GM19240 (cell line): ENCODE measurements around the gene SPACDR.
"Not testable (repeated sequence)": the region's sequence is repeated elsewhere in the genome, so short reads cannot be mapped to it uniquely, and the experiment has no call there.

Experiments
- DNase-seq: peaks from one replicate; pipeline ENCODE4 v3.0.0; 2011; ENCODE audit warnings: low spot score; ENCODE audit not compliant: insufficient read length

Gene SPACDR, protein sequence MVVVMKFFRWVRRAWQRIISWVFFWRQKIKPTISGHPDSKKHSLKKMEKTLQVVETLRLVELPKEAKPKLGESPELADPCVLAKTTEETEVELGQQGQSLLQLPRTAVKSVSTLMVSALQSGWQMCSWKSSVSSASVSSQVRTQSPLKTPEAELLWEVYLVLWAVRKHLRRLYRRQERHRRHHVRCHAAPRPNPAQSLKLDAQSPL

DNA sequence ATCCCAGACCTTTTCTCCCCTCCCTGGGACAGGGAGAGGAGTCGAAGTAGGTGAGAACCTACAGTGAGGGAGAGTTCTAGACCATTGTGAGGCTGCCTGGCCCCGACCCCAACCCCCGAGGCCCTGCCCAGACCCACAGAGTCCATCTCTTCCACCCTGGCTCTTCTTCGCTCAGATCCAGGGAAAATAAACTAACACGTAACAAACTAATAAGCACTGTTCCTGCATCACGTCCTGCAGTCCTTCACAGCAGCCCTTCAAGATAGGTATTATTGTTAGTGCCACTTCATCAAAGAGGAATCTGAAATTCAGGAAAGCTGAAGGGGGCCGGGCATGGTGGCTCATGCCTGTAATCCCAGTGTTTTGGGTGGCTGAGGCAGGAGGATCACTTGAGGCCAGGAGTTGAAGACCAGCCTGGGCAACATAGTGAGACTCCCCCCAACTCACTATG is at the start of gene SPACDR:
SPACDR (minus strand) TSS at position 51 of the 451 bp plus-strand sequence. CDS start 235 bp downstream, outside the sequence.
- no peak for DNase-seq

DNA sequence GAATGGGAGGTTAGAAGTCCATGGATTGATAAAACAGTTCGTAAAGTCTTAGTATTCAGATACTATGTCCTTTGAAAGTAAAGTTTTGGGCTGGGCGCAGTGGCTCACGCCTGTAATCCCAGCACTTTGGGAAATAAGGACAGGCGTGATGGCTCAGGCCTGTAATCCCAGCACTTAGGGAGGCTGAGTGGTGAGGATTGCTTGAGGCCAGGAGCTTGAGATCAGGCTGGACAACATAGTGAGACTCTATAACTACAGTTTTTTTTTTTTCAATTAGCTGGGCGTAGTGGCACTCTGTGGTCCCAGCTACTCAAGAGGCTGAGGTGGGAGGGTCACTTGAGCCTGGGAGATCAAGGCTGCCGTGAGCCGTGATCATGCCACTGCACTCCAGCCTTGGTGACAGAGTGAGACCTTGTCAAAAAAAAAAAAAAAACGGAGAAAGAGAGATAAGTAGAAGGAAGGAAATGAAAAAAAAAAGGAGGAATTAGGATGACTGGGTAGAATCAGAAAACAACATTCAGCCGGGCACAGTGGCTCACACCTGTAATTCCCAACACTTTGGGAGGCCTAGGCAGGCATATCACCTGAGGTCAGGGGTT is 49.3 kb upstream of the SPACDR start:
- no peak for DNase-seq

DNA sequence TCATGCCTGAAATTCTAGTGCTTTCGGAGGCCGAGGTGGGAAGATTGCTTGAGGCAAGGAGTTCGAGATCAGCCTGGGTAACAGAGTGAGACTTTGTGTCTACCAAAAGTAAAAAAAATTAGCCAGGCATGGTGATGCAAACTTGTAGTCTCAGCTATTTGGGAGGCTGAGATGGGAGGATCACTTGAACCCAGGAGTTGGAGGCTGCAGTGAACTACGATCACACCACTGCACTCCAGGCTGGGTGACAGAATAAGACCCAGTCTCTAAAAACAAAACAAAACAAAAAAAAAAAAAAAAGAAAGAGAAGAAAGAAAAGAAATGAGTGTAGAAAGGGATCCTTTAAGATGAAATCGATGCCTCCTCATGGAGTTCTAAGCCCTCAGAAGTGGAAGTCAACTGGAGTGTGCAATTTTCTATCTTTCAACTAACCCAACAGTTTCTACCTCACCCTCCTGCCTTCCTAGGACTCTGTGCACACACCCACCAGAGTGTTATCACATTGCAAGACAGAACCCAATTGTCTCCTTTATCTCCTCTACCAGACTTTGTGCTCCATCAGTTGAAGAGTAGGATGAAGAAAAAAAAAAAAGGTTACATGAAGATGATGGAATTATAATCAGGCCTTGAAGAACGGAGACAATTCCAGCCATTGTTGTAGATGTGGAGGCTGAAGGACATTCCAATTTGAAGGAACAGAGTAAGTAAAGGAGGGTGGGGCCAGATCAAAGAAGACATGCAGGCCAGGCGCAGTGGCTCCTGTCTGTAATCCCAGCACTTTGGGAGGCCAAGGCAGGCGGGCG is 46.6 kb upstream of the SPACDR start:
- DNase-seq, result no peak

DNA sequence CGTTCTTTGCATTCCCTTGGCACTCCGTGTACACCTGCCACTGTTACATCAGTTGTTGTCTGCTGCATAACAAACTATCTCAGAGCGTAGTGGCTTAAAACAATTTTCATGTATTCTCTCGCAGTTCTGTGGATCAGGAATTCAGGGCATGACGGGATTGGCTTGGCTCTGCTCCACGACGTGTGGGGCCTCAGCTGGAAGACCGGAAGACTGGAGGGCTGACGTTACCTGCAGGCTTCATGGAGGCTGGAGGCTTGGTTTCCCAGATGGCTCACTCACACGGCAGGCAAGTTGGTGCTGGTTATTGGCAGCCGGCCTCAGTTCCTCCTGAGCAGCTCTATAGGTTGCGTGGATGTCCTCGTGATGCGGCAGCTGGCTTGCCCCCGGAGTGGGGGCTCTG is 45.2 kb upstream of the SPACDR start:
- DNase-seq, result no peak

DNA sequence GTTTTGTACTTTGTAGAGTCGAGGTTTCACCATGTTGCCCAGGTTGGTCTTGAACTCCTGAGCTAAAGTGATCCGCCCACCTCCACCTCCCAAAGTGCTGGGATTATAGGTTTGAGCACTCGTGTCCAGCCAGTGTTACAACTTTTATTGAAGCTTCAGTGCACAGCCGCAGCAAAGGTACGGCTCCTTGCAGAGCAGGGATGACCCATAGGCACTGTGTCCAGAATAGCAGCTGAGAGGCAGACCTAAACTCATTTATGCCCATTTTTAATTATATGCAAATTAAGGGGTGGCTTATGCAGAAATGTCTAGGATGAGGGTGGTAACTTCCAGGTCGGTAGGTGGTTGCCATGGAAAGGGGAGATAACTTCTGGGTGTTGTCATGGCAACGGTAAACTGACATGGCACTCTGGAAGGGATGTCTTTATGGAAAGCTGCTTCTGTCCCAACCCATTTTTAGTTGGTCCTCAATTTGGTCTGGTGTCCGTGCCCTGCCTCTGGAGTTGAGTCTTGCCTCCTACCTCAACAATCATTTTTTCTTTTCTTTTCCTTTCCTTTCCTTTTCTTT is 42.4 kb upstream of the SPACDR start:
- no peak for DNase-seq

DNA sequence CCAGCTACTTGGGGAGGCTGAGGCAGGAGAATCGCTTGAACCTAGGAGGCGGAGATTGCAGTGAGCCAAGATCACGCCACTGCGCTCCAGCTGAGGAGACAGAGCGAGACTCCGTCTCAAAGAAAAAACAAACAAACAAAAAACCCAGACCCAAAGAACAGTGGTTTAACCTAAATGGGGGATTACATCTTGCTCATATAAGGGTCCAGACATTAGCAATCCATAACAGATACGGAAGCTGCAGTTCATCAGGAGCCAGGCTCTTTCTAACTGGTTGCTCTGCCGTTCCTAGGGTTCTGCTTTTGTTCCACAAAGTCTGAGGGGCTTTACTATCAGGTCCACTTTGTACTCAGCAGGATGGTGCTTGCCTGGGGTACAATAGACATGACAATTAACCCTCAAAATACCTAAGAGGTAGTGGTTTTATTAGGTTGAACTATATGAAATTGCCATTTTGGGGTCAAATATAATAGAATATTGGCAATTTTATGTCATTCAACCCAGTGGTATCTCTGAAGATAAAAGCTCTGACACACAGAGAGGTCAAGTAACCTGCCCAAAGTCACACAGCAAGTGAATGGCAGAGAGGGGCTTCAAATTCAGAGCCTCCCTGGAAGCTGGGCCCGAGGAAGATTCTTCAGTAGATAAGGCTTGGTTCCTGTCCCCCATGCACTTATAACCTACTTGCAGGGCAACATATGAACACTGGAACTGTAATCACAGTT is 41.0 kb upstream of the SPACDR start:
- no peak for DNase-seq

DNA sequence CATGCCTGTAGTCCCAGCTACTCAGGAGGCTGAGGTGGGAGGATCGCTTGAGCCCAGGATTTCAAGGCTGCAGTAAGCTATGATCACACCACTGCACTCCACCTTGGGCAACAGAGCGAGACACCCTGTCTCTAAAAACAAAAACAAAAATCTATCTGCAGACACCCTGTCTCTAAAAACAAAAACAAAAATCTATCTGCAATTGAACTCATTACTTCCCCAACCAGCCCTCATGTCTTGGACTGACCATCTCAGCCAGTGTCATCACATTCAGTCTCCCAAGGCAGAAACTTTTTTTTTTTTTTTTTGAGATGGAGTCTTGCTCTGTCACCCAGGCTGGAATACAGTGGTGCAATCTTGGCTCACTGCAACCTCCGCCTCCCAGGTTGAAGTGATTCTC is 40.0 kb upstream of the SPACDR start:
- not testable (repeated sequence) for DNase-seq

DNA sequence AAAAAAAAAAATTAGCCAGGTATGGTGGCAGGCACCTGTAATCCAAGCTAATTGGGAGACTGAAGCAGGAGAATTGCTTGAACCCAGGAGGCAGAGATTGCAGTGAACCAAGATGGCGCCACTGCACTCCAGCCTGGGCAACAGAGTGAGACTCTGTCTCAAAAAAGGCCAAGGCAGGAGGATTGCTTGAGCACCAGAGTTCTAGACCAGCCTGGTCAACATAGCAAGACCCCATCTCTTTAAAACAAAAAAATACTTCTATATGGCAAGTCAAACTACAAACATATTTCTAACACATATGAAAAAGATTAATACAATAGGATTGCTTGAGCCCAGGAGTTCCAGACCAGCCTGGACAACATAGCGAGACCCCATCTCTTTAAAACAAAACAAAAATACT is 36.7 kb upstream of the SPACDR start:
- not testable (repeated sequence) for DNase-seq

DNA sequence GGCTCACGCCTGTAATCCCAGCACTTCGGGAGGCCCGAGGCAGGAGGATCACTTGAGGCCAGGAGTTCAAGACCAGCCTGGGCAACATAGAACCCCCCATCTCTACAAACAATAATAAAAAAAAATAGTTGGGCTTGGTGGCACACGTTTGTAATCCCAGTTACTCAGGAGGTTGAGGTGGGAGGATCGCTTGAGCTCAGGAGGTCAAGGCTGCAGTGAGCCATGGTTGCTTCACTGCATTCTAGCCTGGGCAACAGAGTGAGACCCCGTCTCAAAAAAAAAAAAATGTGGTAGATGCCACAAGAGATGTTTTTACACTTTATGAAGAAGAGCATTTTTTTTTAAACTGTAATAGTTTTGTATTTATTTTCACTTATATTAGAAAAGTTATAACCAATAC is 32.4 kb upstream of the SPACDR start:
- DNase-seq, result no peak

DNA sequence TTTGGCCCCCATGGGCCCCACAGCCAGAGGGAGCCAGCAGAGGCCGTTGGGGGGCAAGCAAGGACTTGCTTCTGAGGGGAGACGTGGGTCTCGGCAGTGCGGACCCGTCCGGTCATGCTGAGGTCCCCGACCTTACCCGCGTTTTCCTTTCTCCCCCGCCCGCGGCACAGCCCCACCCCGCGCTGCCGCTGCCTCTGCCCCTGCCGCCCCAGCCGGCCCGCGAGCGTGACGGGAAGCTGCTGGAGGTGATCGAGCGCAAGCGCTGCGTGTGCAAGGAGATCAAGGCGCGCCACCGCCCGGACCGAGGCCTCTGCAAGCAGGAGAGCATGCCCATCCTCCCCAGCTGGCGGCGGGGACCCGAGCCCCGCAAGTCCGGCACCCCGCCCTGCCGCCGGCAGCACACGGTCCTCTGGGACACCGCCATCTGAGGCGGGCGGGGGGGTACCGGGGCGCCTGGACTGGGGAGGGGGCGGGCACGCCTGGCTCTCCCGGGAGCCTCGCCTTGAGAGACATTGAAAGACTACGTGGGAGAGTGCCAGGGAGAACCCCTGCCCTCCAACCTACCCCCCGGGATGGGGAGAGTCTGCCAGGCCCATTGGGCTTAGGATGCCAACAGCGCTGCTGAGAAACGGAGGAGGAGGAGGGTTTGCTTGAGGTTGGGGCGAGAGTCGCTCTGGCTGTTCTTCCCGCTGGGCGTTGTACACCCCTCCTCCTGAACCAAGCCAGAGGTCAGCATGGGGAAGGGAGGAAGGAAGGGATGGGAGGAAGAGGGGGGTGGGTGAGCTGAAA is 29.6 kb upstream of the SPACDR start:
- no peak for DNase-seq

DNA sequence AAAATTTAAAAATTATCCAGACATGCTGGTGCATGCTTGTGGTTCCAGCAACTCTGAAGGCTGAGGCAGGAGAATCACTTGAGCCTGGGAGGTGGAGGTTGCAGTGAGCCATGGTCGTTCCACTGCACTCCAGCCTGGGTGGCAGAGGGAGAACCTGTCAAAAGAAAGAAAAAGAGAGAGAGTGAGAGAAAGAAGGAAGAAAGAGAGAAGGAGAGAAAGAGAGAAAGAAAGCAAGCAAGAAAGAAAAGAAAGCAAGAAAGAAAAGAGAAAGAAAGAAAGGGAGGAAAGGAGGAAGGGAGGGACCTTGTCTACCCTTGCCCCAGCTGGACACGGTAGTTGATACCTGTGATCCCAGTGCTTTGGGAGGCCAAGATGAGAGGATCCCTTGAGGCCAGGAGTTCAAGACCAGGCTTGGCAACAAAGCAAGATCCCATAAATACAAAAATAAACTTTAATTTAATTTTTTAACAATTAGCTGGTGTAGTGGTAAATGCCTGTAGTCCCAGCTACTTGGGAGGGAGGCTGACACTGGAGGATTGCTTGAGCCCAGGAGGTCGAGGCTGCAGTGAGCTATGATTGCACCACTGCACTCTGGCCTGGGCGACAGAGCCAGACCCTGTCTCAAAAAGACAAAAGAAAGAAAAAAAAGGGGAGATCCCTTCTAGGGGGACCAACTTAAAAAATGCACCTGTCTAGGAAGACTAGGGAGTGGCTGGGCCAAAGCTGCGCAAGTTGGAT is 28.8 kb upstream of the SPACDR start:
- no peak for DNase-seq

DNA sequence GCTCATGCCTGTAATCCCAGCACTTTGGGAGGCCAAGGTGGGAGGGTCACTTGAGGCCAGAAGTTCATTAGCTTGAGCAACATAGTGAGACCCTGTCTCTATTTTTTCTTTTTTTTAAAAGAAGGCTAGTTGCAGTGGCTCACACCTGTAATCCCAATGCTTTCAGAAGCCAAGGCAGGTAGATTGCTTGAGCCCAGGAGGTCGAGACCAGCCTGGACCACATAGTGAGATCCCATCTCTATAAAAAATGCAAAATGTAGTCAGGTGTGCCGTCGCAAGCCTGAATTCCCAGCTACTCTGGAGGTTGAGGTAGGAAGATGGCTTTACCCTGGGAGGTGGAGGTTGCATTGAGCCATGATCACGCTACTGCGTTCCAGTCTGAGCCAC is 27.1 kb upstream of the SPACDR start:
- DNase-seq, result no peak

DNA sequence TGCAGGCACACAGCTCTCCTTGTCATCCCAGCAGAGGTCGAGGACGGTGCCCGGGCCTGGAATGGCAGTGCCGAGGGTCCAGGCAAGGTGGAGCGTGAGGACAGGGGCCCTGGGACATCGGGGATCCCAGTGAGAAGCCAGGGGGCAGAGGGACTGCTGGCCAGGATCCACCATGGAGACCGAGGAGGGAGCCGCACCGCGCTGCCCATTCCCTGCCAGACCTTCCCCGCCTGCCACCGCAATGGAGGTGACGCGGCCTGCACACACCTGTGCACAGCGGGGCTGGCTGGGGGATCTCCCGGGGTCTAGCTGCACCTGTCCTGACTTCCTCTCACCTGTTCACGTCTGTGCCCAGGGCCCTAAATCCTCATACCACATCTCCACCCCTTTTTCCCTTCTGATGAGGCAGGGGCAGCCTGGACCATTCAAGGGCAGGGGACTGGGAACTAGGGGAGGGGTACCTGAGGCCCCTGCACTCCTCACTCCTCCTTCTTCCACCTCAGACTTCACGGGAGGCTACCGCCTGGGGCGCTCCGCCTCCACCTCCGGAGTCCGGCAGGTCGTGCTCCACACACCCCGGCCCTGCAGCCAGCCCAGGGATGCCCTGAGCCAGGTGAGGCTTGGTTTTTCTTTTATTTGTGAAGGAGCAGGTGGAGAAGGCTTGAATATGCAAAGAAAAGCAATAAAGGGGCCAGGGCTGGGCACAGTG is 26.6 kb upstream of the SPACDR start:
- DNase-seq, result no peak

DNA sequence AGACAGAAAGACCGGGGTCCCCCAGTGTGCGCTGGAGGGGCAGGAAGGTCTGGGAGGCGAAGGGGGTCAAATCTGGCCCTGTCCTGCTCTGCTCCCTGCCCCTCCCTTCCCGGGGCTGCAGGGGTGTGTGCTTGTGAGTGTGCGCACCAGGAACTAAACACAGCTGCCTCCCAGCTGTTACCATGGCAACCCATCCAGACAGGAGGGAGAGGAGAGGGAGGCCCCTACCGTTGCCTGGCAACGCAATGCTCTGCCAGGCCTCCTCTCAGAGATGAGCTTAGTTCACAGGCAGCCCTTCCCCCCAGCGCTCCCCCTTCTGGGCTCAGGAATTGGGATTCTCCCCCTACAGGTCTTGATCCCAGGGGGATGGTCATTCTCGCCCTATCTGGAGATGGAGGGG is 25.8 kb upstream of the SPACDR start:
- DNase-seq, result peak; percentile 79

DNA sequence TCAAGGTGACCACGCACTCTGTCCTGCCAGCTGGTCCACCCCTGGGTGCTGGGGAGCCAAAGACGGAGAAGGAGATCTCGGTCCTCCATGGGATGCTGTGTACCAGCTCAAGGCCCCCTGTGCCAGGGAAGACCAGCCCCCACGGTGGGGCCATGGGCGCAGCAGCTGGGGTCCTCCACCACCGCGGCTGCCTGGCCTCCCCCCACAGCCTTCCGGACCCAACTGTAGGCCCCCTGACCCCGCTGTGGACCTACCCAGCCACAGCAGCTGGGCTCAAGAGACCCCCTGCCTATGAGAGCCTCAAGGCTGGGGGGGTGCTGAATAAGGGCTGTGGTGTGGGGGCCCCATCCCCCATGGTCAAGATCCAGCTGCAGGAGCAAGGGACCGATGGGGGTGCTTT is 25.1 kb upstream of the SPACDR start:
- DNase-seq, result no peak

DNA sequence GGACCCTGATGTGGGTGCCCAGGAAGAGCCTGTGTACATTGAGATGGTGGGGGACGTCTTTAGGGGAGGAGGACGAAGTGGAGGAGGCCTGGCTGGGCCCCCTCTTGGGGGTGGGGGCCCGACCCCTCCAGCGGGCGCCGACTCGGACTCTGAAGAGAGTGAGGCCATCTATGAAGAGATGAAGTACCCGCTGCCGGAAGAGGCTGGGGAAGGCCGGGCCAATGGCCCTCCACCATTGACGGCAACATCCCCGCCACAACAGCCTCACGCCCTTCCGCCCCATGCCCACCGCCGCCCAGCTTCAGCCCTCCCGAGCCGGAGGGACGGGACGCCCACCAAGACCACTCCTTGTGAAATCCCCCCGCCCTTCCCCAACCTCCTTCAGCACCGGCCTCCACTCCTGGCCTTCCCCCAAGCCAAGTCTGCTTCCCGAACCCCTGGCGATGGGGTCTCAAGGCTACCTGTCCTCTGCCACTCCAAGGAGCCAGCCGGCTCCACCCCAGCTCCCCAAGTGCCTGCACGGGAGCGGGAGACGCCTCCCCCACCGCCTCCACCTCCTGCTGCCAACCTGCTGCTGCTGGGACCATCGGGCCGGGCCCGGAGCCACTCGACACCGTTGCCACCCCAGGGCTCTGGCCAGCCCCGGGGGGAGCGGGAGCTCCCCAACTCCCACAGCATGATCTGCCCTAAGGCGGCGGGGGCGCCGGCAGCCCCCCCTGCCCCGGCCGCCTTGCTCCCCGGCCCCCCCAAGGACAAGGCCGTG is 24.5 kb upstream of the SPACDR start:
- DNase-seq, result no peak

DNA sequence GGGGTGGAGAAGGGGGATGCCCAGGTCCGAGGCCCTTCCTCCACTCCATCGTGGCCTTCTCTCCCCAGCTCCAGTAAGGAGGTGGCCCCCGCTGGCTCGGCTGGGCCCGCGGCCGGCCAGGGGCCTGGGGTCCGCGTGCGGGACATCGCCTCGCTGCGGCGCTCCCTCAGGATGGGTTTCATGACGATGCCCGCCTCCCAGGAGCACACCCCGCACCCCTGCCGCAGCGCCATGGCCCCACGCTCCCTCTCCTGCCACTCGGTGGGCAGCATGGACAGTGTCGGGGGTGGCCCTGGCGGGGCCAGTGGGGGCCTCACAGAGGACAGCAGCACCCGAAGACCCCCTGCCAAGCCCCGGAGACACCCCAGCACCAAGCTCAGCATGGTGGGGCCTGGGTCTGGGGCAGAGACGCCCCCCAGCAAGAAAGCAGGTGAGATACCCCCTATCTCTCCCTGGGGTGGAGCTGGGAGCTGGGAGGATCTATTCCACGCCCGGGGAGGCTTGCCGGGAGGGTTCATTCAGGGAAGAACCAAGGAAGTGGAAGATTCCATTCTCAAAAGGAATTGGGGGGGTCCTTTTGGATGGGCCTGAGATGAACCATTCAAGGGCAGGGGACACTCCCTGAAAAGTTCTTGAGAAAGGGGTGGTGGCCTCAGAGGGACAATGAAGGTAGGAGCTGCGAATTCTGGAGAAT is 22.8 kb upstream of the SPACDR start:
- no peak for DNase-seq

DNA sequence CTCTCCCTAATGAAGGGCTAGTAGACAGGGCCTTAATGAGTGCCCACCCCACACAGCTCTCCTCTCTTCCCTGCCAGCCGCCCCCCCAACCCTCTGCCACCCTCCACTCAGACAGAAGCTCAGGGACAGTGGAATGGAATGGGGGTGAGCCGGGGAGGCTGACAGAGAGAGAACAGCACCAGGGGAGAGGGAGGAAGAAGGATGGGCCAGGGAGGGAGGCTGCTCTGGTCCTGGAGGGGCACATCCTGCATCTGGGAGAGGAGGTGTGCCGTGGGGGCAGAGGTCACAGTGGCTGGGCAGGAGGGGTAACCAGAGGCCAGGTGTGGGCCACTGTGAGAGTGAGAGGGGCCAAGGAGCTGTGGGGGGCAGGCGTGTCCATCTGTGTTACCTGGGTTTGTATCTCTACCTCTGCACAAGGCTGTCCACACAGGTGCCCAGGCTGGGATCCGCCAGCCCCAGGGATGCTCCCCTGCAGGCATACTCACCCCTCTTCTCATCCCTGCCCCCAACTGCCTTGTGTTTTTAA is 22.1 kb upstream of the SPACDR start:
- no peak for DNase-seq
